Kidney (tissue), 14 donors: ENCODE results near the gene AGPAT4. TPM values are rescaled to one million over a fixed set of nuclear protein-coding genes. Genes with fewer than 3 reads are reported as not detected.

ENCODE experiments used
- DNase-seq, 5 donors: peaks; one replicate each; pipeline ENCODE4 v3.0.0-alpha.2; 2013 to 2020
- FAIRE-seq: peaks from 2 replicates; lab custom pipeline; 2012; peaks lifted over from hg19 to GRCh38; lab: Jason Lieb, UNC
- H3K27ac ChIP-seq, 2 donors: one replicate each; pipeline ENCODE4 v1.7.0; 2013; ENCODE audit warnings: low read depth in 2 of 2, low read length in 2 of 2, inconsistent platforms in 1 of 2
- H3K27me3 ChIP-seq: one replicate; pipeline ENCODE4 v1.7.1; 2013; ENCODE audit warnings: low read length, inconsistent platforms; ENCODE audit not compliant: control insufficient read depth, insufficient read depth
- H3K36me3 ChIP-seq, 3 donors: one replicate each; pipeline versions ENCODE4 v1.7.0 to v1.7.1; 2013; ENCODE audit warnings: low read length in 3 of 3, control low read depth in 1 of 3, inconsistent platforms in 1 of 3; ENCODE audit not compliant: insufficient read depth in 3 of 3, control insufficient read depth in 2 of 3
- H3K4me1 ChIP-seq, 3 donors: one replicate each; pipeline versions ENCODE4 v1.7.0 to v1.7.1; 2013; ENCODE audit warnings: low read length in 3 of 3, inconsistent platforms in 1 of 3, low read depth in 1 of 3; ENCODE audit not compliant: control insufficient read depth in 2 of 3, insufficient read depth in 2 of 3
- H3K4me3 ChIP-seq, 3 donors: one replicate each; pipeline versions ENCODE4 v1.7.0 to v1.8.1; 2013; ENCODE audit warnings: low read length in 3 of 3, control low read depth in 1 of 3, inconsistent platforms in 1 of 3
- H3K9ac ChIP-seq, 3 donors: one replicate each; pipeline versions ENCODE4 v1.7.0 to v1.7.1; 2013; ENCODE audit warnings: low read length in 3 of 3, control low read depth in 1 of 3, inconsistent platforms in 1 of 3
- H3K9me3 ChIP-seq, 3 donors: one replicate each; pipeline versions ENCODE4 v1.7.0 to v1.7.1; 2013; ENCODE audit warnings: low read length in 3 of 3, control low read depth in 1 of 3, inconsistent platforms in 1 of 3; ENCODE audit not compliant: control insufficient read depth in 2 of 3, insufficient read depth in 1 of 3
- CTCF ChIP-seq: IDR thresholded peaks from 3 replicates; pipeline ENCODE4 v1.5.1; 2012; ENCODE audit warnings: mild to moderate bottlenecking, moderate library complexity, borderline replicate concordance; ENCODE audit not compliant: insufficient read depth; ENCODE audit errors: extremely low read depth
- intact Hi-C: fragments of 100-400 bp; cut with DNase I; formaldehyde crosslinking; loops from one replicate; pipeline ENCODE4 v1.11.1; 2022
- polyA plus RNA-seq: library from polyadenylated mRNA; stranded (reverse); fragments of 350-450 nt; fragmentation: Illumina TruSeq; extraction: RNeasy Lipid Tissue Mini Kit (QIAGEN cat#74804); gene quantifications from one replicate; pipeline ENCODE4 v1.2.3, GENCODE V29; 2014; ENCODE audit warnings: low read depth, low replicate concordance; ENCODE audit not compliant: insufficient read depth
- total RNA-seq: library from RNA; stranded (reverse); fragmentation: NEBNext Ultra II Directional; extraction: Animal tissue kit (Norgen Biotek cat#: 25700); gene quantifications from one replicate; pipeline ENCODE4 v1.2.1, GENCODE V29; 2021
- donor health status: control.
- donor health status: control.
- donor health status: control.
- donor health status: control.
- donor health status: control.
- donor health status: DM: yes; HTN: yes; CAD: no.
- donor health status: Normal renal cell carcinoma (clear cell type).

The AGPAT4 gene
- total and polyA plus RNA-seq, 2 donors from 2014 or later: 3.3 to 12.3 TPM

DNA sequence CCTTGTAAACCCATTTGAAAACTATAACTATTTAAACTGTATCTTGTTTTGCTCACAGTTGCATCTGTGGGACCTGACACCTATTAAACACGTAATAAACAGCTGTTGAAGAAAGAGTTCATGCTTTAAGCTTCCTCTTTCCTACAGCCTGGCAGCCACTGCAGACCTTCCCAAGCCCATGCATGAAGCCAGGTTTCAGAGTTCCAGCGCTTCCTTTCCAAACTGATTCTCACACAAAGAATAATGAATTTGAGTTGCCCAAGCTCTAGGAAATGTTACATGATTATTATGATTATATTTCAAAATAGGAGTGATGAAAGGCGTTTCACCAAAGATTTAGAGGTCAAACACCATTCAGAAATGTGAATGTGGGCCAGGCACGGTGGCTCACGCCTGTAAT, 3.7 kb downstream of the AGPAT4 start:
- Histone ChIP-seq H3K36me3 (no peaks in the 10 kb centered on the region), H3K27me3 (no peaks in the 10 kb centered on the region), H3K9ac (no peak overlapping the region), H3K4me3 (no peak overlapping the region), H3K27ac (no peak overlapping the region), H3K4me1 (peaks cover 0 to 5% (median 0%) of the 10 kb centered on the region in 3 donors), H3K9me3 (no peaks in the 10 kb centered on the region)
- DNase-seq (no peak), FAIRE-seq (no peak)
- no peak for TF ChIP-seq CTCF
- intact Hi-C loops: no loop called here

DNA sequence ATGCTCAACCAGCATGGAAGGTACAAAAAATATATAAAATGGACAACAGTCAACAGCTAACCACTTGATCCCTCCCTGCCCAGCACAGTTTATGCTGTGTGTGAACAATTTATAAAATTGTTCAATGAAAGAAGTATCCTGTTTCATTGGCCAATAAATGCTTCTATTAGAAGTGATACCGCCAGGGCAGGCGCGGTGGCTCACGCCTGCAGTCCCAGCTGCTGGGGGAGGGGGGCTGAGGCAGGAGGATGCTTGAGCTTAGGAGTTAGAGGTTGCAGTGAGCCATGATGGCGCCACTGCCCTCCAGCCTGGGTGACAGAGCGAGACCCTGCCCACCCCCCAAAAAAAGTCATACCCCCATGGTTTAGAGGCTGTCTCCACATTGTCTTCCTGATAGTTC, 4.6 kb downstream of the AGPAT4 start:
- Histone ChIP-seq H3K9ac (no peak overlapping the region), H3K36me3 (no peaks in the 10 kb centered on the region), H3K9me3 (no peaks in the 10 kb centered on the region), H3K27ac (no peak overlapping the region), H3K4me3 (no peak overlapping the region), H3K27me3 (no peaks in the 10 kb centered on the region), H3K4me1 (peaks cover 0 to 2% (median 0%) of the 10 kb centered on the region in 3 donors)
- intact Hi-C loops: no loop called here
- no peak for TF ChIP-seq CTCF
- FAIRE-seq (no peak), DNase-seq (no peak)

- no peak overlapping the region for H3K4me3 ChIP-seq
- H3K36me3 ChIP-seq: no peaks in the 10 kb centered on the region
- DNase-seq (no peak), FAIRE-seq (no peak)
- no peaks in the 10 kb centered on the region for H3K9me3 ChIP-seq
- no peaks in the 10 kb centered on the region for H3K27me3 ChIP-seq
- intact Hi-C loops: no loop called here
- no peak overlapping the region for H3K27ac ChIP-seq
- peaks cover 0 to 2% (median 0%) of the 10 kb centered on the region in 3 donors for H3K4me1 ChIP-seq
- TF ChIP-seq CTCF: no peak
- H3K9ac ChIP-seq: no peak overlapping the region
Observed at GRCh38 chr6:161268531-161269210, 5.2 kb downstream of the AGPAT4 start.
